Endothelial cell (in vitro differentiated cells): ENCODE results near the gene GZF1. TPM values are rescaled to one million over a fixed set of nuclear protein-coding genes. Genes with fewer than 3 reads are reported as not detected.

Experiments
- DNase-seq: peaks from one replicate; pipeline ENCODE4 v3.0.0; 2021; ENCODE audit warnings: low spot score
- H3K27ac Mint-ChIP-seq: one replicate; pipeline ENCODE4 v1.8.0; 2021; ENCODE audit warnings: mixed read lengths, inconsistent platforms; ENCODE audit not compliant: unreplicated experiment
- H3K27me3 Mint-ChIP-seq: one replicate; pipeline ENCODE4 v1.8.0; 2021; ENCODE audit warnings: mild to moderate bottlenecking, moderate library complexity, mixed read lengths, inconsistent platforms; ENCODE audit not compliant: unreplicated experiment
- H3K36me3 Mint-ChIP-seq: one replicate; pipeline ENCODE4 v1.8.0; 2021; ENCODE audit warnings: mild to moderate bottlenecking, low read depth, mixed read lengths, inconsistent platforms; ENCODE audit not compliant: unreplicated experiment
- H3K4me1 Mint-ChIP-seq: one replicate; pipeline ENCODE4 v1.8.0; 2021; ENCODE audit warnings: mild to moderate bottlenecking, mixed read lengths, inconsistent platforms; ENCODE audit not compliant: unreplicated experiment
- H3K4me3 Mint-ChIP-seq: one replicate; pipeline ENCODE4 v1.8.0; 2021; ENCODE audit warnings: mild to moderate bottlenecking, mixed read lengths, inconsistent platforms; ENCODE audit not compliant: unreplicated experiment
- H3K9me3 Mint-ChIP-seq: one replicate; pipeline ENCODE4 v1.8.0; 2021; ENCODE audit warnings: mixed read lengths, inconsistent platforms; ENCODE audit not compliant: unreplicated experiment
- CTCF ChIP-seq: fragments of 200-600 bp; sonication (generic); IDR thresholded peaks from one replicate; pipeline ENCODE4 v1.5.0; 2021; ENCODE audit warnings: antibody characterized with exemption; ENCODE audit not compliant: unreplicated experiment
- total RNA-seq: library from RNA; stranded (reverse); fragmentation: NEBNext Ultra II Directional; extraction: Animal tissue kit (Norgen Biotek cat#: 25700); gene quantifications from one replicate; pipeline ENCODE4 v1.2.1, GENCODE V29; 2021; ENCODE audit not compliant: unreplicated experiment

The GZF1 gene
- total RNA-seq, 1 donor from 2014 or later, result 9.6 TPM

GRCh38 chr20:23317081-23317480 lies 44.9 kb upstream of the GZF1 start:
- no peak overlapping the region for H3K4me3 Mint-ChIP-seq
- TF ChIP-seq CTCF, result no peak
- H3K27me3 Mint-ChIP-seq, result peaks cover 4% of the 10 kb centered on the region
- H3K9me3 Mint-ChIP-seq, result no peaks in the 10 kb centered on the region
- H3K36me3 Mint-ChIP-seq, result no peaks in the 10 kb centered on the region
- peak overlapping the region; percentile 7 for H3K27ac Mint-ChIP-seq
- no peak for DNase-seq
- peaks cover 27% of the 10 kb centered on the region for H3K4me1 Mint-ChIP-seq

GRCh38 chr20:23318347-23318746 lies 43.6 kb upstream of the GZF1 start:
- Mint-ChIP-seq H3K4me3 (no peak overlapping the region), H3K9me3 (no peaks in the 10 kb centered on the region), H3K27ac (no peak overlapping the region), H3K27me3 (peaks cover 4% of the 10 kb centered on the region), H3K4me1 (peaks cover 17% of the 10 kb centered on the region), H3K36me3 (no peaks in the 10 kb centered on the region)
- no peak for TF ChIP-seq CTCF
- no peak for DNase-seq

GRCh38 chr20:23320317-23320716 lies 41.7 kb upstream of the GZF1 start:
- peaks cover 5% of the 10 kb centered on the region for H3K27me3 Mint-ChIP-seq
- H3K4me1 Mint-ChIP-seq, result peaks cover 15% of the 10 kb centered on the region
- no peaks in the 10 kb centered on the region for H3K36me3 Mint-ChIP-seq
- H3K9me3 Mint-ChIP-seq, result no peaks in the 10 kb centered on the region
- no peak for DNase-seq
- peak; percentile 44 for TF ChIP-seq CTCF
- H3K27ac Mint-ChIP-seq, result no peak overlapping the region
- no peak overlapping the region for H3K4me3 Mint-ChIP-seq

- no peak overlapping the region for H3K27ac Mint-ChIP-seq
- no peak for DNase-seq
- TF ChIP-seq CTCF, result no peak
- H3K27me3 Mint-ChIP-seq, result peaks cover 9% of the 10 kb centered on the region
- H3K4me1 Mint-ChIP-seq, result peaks cover 4% of the 10 kb centered on the region
- no peaks in the 10 kb centered on the region for H3K9me3 Mint-ChIP-seq
- no peak overlapping the region for H3K4me3 Mint-ChIP-seq
- no peaks in the 10 kb centered on the region for H3K36me3 Mint-ChIP-seq
Measured at GRCh38 chr20:23325107-23325506, 36.9 kb upstream of the GZF1 start.

- H3K9me3 Mint-ChIP-seq, result no peaks in the 10 kb centered on the region
- no peak for TF ChIP-seq CTCF
- H3K36me3 Mint-ChIP-seq, result peaks cover 3% of the 10 kb centered on the region
- no peak overlapping the region for H3K27ac Mint-ChIP-seq
- DNase-seq, result no peak
- no peak overlapping the region for H3K4me3 Mint-ChIP-seq
- peaks cover 6% of the 10 kb centered on the region for H3K4me1 Mint-ChIP-seq
- H3K27me3 Mint-ChIP-seq, result peaks cover 6% of the 10 kb centered on the region
Measured at GRCh38 chr20:23326774-23327173, 35.2 kb upstream of the GZF1 start.
